ENCODE data around the gene SMARCD3. TPM values are rescaled to one million over a fixed set of nuclear protein-coding genes. Genes with fewer than 3 reads are reported as not detected.
A peak's percentile ranks its signal among the peaks of the same experiment; 100 is the strongest.

Gene SMARCD3
- total and polyA plus RNA-seq, 4 donors, result 84.2 to 298 (median 208) TPM

DNA sequence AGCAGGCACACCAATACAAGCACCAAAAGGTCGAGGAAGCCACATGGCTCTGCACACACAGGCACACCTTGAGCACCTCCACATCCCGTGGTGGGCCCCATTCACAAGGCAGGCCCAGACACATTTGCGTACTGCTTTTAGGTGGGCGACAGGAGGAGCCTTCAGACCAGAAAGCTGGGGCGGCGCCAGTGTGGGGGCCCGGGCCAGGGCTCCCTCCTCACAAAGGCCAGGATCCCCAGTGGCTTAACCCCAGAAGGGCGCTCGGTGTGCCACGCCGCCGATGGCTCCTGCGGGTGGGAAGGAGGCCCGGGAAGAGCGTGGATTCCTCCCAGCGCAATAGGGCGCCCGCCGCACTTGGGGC, 2.8 kb upstream of the SMARCD3 start:
- WGBS (ENCODE audit: insufficient coverage), result 2% methylated on average over 18 of the region's 19 CpGs
- H3K4me1 ChIP-seq (ENCODE audit: control insufficient read depth, insufficient read depth, low read length), result peaks cover 80% of the 10 kb centered on the region
- peak overlapping the region; percentile 91 for H3K27ac ChIP-seq (ENCODE audit: low read depth, low read length)
- no peaks in the 10 kb centered on the region for H3K27me3 ChIP-seq (ENCODE audit: control insufficient read depth, insufficient read depth, low read length)
- H3K9me3 ChIP-seq (ENCODE audit: control insufficient read depth, insufficient read depth, low read length), result no peaks in the 10 kb centered on the region
- peaks cover 8% of the 10 kb centered on the region for H3K36me3 ChIP-seq (ENCODE audit: control insufficient read depth, insufficient read depth, low read length)
- DNase-seq (ENCODE audit: low read depth in 4 of 6, low spot score in 6 of 6), result peak in 1 of 6 donors; percentile 77
- H3K4me3 ChIP-seq (ENCODE audit: low read depth, low read length), result peak overlapping the region; percentile 54

DNA sequence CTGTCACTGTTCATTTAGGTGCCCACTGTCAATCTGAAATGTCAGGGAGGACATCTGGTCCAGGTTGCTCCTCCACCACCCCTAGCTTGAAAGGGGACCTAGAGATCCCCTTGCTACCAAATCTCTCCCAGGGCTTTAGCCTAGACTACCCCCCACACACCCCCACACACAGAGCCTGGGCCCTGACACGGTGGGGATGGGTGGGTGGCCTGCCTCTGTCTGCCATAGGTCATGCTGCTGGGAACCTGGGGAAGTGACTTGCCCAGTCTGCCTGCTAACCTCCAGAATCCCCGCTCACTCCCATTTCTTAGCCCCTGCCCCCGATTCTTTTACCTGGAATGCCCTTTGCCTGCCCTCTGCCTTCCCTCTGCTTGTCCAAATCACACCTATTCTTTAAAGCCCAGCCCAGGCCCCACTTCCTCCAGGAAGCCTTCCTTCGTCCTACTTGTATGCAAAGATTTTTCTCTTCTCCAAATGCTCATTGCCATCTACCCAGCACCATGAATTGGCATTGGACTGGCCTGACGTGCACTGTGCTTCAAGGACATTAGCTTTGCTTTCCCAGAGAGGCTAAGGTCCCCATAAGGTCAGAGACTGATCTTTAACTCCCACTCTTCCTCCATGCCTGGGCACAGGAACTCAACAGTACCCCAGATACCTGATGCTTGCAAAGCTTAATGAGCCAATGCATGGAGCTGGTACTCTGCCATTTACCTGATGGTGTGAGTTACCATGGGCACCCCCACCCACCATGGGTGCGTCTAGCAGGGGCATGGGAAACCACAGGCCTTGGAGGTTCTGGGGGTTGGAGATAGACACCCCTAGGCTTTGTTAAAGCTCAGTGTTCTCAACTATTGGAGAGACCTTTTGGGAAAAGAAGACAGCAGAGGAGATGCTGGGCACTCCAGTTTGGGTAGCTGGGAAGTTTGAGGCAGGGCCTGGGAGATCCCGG, 2.0 kb upstream of the SMARCD3 start:
- Histone ChIP-seq H3K4me1 (ENCODE audit: control insufficient read depth, insufficient read depth, low read length) (peaks cover 87% of the 10 kb centered on the region), H3K27me3 (ENCODE audit: control insufficient read depth, insufficient read depth, low read length) (no peaks in the 10 kb centered on the region), H3K9me3 (ENCODE audit: control insufficient read depth, insufficient read depth, low read length) (no peaks in the 10 kb centered on the region), H3K36me3 (ENCODE audit: control insufficient read depth, insufficient read depth, low read length) (peaks cover 7% of the 10 kb centered on the region), H3K27ac (ENCODE audit: low read depth, low read length) (peak overlapping the region; percentile 96), H3K4me3 (ENCODE audit: low read depth, low read length) (no peak overlapping the region)
- WGBS (ENCODE audit: insufficient coverage), result 63% methylated on average over 4 of the region's 7 CpGs
- DNase-seq (ENCODE audit: low read depth in 4 of 6, low spot score in 6 of 6), result peak in 1 of 6 donors; percentile 6

DNA sequence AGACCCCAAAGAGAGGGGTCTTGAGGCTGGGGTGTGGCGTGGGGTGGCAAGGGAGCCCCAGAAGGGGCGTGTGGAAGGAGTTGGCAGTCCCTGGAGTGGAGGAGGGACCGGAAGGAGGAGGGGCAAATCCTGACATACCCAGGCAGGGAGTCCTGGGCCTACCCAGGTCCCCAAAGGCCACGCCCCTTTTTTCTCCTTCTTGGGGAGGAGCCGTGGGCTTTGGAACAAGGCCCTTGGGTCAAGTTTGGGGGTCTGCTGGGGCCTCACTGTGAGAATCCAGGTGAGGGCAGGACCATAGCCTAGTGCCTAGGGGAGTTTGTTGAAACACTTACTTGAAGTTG, 1.2 kb upstream of the SMARCD3 start:
- no peaks in the 10 kb centered on the region for H3K36me3 ChIP-seq (ENCODE audit: control insufficient read depth, insufficient read depth, low read length)
- WGBS (ENCODE audit: insufficient coverage), result 6% methylated on average over 3 of the region's 5 CpGs
- H3K27ac ChIP-seq (ENCODE audit: low read depth, low read length), result peak overlapping the region; percentile 96
- H3K4me1 ChIP-seq (ENCODE audit: control insufficient read depth, insufficient read depth, low read length), result peaks cover 86% of the 10 kb centered on the region
- no peaks in the 10 kb centered on the region for H3K9me3 ChIP-seq (ENCODE audit: control insufficient read depth, insufficient read depth, low read length)
- H3K4me3 ChIP-seq (ENCODE audit: low read depth, low read length), result peak overlapping the region; percentile 79
- H3K27me3 ChIP-seq (ENCODE audit: control insufficient read depth, insufficient read depth, low read length), result no peaks in the 10 kb centered on the region
- DNase-seq (ENCODE audit: low read depth in 4 of 6, low spot score in 6 of 6), result peak in 2 of 6 donors; percentile 55 to 79

DNA sequence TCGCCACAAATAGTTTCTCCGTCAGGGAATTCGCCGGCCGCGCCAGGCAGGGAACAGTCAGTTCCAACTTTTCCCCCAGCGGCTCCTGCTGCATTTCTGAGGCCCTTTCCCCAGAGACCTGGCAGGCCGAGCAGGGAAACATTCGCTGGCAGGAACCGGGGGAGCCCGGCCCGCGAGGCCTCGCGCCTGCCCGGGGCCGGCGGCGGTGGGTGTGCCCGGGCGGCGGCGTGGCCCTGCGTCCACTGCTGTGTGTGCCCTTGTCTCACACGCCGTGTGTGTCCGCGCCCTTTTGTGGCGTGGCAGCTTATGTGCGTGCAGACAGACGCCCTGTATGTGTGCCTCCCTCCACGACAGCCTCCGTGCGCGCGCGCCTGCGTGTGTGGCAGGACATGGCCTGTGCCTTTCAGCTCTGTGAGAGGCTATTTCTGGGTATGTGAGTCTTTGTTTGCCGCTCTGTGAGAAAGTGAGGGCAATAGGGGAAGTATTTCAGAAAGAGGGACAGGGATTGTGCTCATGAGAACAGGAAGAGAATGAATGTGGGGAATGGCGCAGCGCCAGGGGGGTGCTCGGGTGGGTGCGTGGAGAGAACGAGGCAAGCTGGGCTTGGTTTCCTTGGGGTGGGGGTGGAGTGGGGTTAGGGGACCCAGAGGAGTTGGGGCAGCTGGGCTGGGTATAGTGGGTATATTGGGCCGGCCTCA, 689 bp upstream of the SMARCD3 start:
- Histone ChIP-seq H3K27me3 (ENCODE audit: control insufficient read depth, insufficient read depth, low read length) (no peaks in the 10 kb centered on the region), H3K4me1 (ENCODE audit: control insufficient read depth, insufficient read depth, low read length) (peaks cover 87% of the 10 kb centered on the region), H3K36me3 (ENCODE audit: control insufficient read depth, insufficient read depth, low read length) (no peaks in the 10 kb centered on the region), H3K9me3 (ENCODE audit: control insufficient read depth, insufficient read depth, low read length) (no peaks in the 10 kb centered on the region), H3K4me3 (ENCODE audit: low read depth, low read length) (peak overlapping the region; percentile 79), H3K27ac (ENCODE audit: low read depth, low read length) (peak overlapping the region; percentile 96)
- peak in 3 of 6 donors; percentile 53 to 86 (median 84) for DNase-seq (ENCODE audit: low read depth in 4 of 6, low spot score in 6 of 6)
- WGBS (ENCODE audit: insufficient coverage), result 1% methylated on average over 45 of the region's 45 CpGs

DNA sequence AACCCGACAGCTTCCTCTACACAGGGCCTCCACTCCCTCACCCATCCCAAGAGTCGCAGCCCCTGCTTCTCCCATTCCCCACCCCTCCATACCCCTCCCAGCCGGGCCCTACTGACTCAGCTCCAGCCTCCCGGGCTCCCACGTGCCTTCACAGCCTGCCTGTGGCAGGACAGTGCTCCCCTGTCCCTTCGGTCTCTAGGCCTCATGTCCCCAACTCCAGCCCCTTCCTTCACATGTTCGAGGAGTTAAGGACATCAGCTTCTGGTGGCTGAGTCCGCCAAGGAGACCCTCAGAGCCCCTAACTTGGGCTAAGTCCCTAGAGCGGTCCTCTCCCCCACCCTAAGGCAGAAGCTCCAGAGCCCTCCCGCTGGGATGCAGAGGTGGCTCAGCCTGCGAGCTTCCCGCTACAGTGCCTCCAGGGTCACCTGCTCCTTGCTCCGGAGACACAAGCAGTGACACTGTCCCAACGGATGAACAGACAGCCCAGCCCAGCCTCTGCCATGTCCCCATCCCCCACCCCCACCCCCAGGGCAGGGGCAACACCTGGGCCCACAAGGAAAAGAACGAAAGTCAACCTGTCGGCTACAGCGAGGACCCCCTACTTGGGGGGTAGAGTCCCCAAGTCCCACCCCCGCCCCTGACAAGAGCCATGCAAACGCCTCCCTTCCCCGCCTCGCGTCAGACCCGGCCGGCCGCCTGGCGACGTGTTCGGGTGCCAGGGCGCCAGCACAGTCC, 716 bp downstream of the SMARCD3 start:
- peaks cover 4% of the 10 kb centered on the region for H3K36me3 ChIP-seq (ENCODE audit: control insufficient read depth, insufficient read depth, low read length)
- no peak for DNase-seq (ENCODE audit: low read depth in 4 of 6, low spot score in 6 of 6)
- peak overlapping the region; percentile 96 for H3K27ac ChIP-seq (ENCODE audit: low read depth, low read length)
- no peaks in the 10 kb centered on the region for H3K27me3 ChIP-seq (ENCODE audit: control insufficient read depth, insufficient read depth, low read length)
- H3K9me3 ChIP-seq (ENCODE audit: control insufficient read depth, insufficient read depth, low read length), result no peaks in the 10 kb centered on the region
- H3K4me1 ChIP-seq (ENCODE audit: control insufficient read depth, insufficient read depth, low read length), result peaks cover 87% of the 10 kb centered on the region
- peak overlapping the region; percentile 79 for H3K4me3 ChIP-seq (ENCODE audit: low read depth, low read length)
- WGBS (ENCODE audit: insufficient coverage), result 3% methylated on average over 27 of the region's 29 CpGs

DNA sequence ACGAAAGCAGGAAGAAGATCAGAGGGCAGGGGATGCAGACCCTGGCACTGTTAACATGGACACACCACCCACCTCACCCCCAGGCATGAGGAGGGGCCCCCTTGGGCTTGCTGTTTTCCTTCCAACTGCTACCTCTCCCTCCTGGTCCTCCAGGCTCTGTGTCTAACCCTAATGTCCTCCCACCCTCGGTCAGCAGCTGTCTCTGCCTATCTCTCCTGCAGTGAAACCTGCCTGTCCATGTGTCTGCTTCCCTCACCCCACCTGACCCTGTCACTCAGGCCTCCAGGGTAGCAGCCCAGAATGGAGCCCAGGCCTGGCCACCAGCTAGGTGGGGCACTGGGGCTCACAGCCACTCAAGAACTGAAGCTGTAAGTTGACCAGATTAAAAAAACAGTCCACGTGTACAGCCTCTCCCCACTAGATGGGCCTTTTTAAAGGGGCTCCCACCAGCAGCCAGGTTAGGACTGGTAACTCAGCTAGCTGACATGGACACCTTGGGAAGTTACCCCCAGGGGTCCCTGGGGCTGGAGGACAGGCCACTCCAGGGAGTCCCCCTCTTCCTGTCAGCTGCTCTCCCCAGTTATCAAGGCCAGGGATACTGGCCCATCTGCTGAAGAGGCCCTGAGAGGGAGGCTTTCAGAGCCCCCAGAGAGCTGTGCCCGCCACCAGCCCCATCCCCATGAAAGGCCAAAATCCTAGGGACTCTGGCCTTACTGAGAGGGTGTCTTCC, 1.5 kb downstream of the SMARCD3 start:
- peak overlapping the region; percentile 96 for H3K27ac ChIP-seq (ENCODE audit: low read depth, low read length)
- H3K27me3 ChIP-seq (ENCODE audit: control insufficient read depth, insufficient read depth, low read length), result no peaks in the 10 kb centered on the region
- peaks cover 84% of the 10 kb centered on the region for H3K4me1 ChIP-seq (ENCODE audit: control insufficient read depth, insufficient read depth, low read length)
- H3K36me3 ChIP-seq (ENCODE audit: control insufficient read depth, insufficient read depth, low read length), result peaks cover 12% of the 10 kb centered on the region
- WGBS (ENCODE audit: insufficient coverage), result 26% methylated on average over 3 of the region's 4 CpGs
- H3K4me3 ChIP-seq (ENCODE audit: low read depth, low read length), result peak overlapping the region; percentile 79
- H3K9me3 ChIP-seq (ENCODE audit: control insufficient read depth, insufficient read depth, low read length), result no peaks in the 10 kb centered on the region
- no peak for DNase-seq (ENCODE audit: low read depth in 4 of 6, low spot score in 6 of 6)

DNA sequence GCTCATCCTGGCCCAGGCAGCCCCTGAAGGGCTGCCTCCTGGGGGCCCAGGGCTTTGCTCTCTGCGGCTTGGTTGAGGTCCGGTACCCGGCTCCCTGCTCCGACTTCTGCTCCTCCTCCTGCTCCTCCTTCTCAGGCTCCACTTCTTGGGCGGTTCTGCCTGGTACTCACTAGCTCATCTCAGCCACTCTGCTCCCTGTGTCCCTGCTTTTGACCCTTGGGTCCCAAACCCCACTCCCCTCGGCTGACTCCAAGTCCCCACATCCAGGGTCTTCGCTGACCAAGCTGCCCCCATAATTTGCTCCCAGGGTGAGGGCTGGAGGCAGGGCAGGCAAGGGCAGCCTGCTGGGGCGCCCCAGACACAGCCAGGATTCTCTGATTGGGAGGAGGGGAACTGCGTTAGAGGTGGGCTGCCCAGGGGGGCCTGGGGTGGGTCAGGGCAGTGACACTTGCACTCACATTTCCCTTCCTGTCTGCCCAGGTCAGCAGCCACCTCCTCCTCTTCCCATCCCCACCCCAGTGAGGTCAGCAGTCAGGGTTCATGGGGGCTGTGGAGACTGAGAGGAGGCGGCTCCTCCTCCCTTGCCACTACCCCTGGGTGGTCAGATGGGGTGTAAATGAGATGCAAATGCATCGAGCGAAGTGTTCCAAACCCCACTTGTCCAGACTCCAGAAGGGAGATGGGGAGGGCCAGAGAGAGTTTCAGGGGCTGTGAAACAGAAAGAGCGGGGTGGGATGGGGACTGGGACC, 2.2 kb downstream of the SMARCD3 start:
- Histone ChIP-seq H3K4me1 (ENCODE audit: control insufficient read depth, insufficient read depth, low read length) (peaks cover 80% of the 10 kb centered on the region), H3K27ac (ENCODE audit: low read depth, low read length) (peak overlapping the region; percentile 61), H3K9me3 (ENCODE audit: control insufficient read depth, insufficient read depth, low read length) (no peaks in the 10 kb centered on the region), H3K36me3 (ENCODE audit: control insufficient read depth, insufficient read depth, low read length) (peaks cover 20% of the 10 kb centered on the region), H3K4me3 (ENCODE audit: low read depth, low read length) (no peak overlapping the region), H3K27me3 (ENCODE audit: control insufficient read depth, insufficient read depth, low read length) (no peaks in the 10 kb centered on the region)
- 24% methylated on average over 7 of the region's 13 CpGs for WGBS (ENCODE audit: insufficient coverage)
- peak in 2 of 6 donors; percentile 12 to 87 for DNase-seq (ENCODE audit: low read depth in 4 of 6, low spot score in 6 of 6)

DNA sequence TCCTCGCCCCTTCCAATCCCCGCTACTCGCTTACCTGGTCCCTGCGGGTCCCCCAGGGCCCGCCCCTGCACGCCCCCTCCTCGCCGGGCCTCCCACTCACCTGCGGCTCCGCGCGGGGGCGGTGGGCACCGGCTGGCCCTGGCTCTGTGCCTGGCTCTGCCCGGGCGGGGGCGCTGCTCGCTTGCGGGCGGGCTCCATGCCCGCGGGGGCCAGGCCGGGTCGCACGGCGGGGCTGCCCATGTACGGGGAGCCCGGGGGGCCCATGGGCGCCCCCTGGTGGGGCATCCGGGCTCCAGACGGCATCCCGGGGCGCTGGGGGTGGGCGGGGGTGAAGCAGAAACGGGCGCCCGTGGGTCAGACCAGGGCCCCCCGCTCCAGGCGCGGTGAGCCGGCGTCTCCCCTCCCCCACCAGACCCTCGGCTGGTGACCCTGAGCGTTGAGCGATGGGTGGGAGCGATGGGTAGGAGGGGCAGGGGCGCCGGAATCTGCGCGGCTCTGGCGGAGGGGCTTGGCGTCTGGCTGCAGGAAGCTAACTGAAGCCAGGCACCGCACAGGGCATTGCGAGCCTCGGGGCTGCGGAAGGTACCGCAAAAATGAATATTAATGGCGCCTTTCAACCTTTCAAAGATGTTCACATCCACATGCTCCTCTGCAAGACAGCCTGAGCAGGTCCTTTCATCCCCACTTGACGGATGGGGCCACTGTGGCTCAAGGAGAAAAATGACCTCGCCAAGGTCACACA, 3.0 kb downstream of the SMARCD3 start:
- WGBS (ENCODE audit: insufficient coverage), result 2% methylated on average over 46 of the region's 60 CpGs

More for the DNA sequence above, 3.0 kb downstream of the SMARCD3 start:
- peaks cover 24% of the 10 kb centered on the region for H3K36me3 ChIP-seq (ENCODE audit: control insufficient read depth, insufficient read depth, low read length)
- no peaks in the 10 kb centered on the region for H3K9me3 ChIP-seq (ENCODE audit: control insufficient read depth, insufficient read depth, low read length)
- peaks cover 73% of the 10 kb centered on the region for H3K4me1 ChIP-seq (ENCODE audit: control insufficient read depth, insufficient read depth, low read length)
- H3K27me3 ChIP-seq (ENCODE audit: control insufficient read depth, insufficient read depth, low read length), result no peaks in the 10 kb centered on the region
- DNase-seq (ENCODE audit: low read depth in 4 of 6, low spot score in 6 of 6), result peak in 2 of 6 donors; percentile 61 to 78
- H3K4me3 ChIP-seq (ENCODE audit: low read depth, low read length), result peak overlapping the region; percentile 33
- H3K27ac ChIP-seq (ENCODE audit: low read depth, low read length), result peak overlapping the region; percentile 61

All from spinal cord (tissue), 10 donors.